Measurements from ENCODE around the gene HOXA3. TPM values are rescaled to one million over a fixed set of nuclear protein-coding genes. Genes with fewer than 3 reads are reported as not detected.

Gene HOXA3
- total RNA-seq, 3 donors from 2014 or later (not counting 1 experiment from before 2014, with no cell fraction given), result 0.32 to 0.78 (median 0.35) TPM

- TF ChIP-seq, protein P1, sequence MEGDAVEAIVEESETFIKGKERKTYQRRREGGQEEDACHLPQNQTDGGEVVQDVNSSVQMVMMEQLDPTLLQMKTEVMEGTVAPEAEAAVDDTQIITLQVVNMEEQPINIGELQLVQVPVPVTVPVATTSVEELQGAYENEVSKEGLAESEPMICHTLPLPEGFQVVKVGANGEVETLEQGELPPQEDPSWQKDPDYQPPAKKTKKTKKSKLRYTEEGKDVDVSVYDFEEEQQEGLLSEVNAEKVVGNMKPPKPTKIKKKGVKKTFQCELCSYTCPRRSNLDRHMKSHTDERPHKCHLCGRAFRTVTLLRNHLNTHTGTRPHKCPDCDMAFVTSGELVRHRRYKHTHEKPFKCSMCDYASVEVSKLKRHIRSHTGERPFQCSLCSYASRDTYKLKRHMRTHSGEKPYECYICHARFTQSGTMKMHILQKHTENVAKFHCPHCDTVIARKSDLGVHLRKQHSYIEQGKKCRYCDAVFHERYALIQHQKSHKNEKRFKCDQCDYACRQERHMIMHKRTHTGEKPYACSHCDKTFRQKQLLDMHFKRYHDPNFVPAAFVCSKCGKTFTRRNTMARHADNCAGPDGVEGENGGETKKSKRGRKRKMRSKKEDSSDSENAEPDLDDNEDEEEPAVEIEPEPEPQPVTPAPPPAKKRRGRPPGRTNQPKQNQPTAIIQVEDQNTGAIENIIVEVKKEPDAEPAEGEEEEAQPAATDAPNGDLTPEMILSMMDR (IDR thresholded peaks at IDR 0.05), result no peak
- Histone ChIP-seq H3K4me1 (ENCODE audit: control insufficient read depth, insufficient read depth, low read length) (peaks cover 44% of the 10 kb centered on the region), H3K27me3 (ENCODE audit: control insufficient read depth, insufficient read depth, low read length) (peaks cover 83% of the 10 kb centered on the region), H3K36me3 (ENCODE audit: control insufficient read depth, insufficient read depth, low read length) (no peaks in the 10 kb centered on the region), H3K4me3 (ENCODE audit: low read length) (no peak overlapping the region), H3K27ac (ENCODE audit: low read length) (no peak overlapping the region), H3K9me3 (ENCODE audit: control insufficient read depth, insufficient read depth, low read length) (no peaks in the 10 kb centered on the region)
- WGBS (ENCODE audit: insufficient coverage), result 20% methylated on average over 17 of the region's 18 CpGs
- DNase-seq (no peak), ATAC-seq (no peak)
- intact Hi-C loops (cut with micrococcal nuclease), result loop anchor here (5.0 kb wide), 2 partner anchors 880 to 900 kb away; no protein-coding TSS in a partner anchor
- Mint-ChIP-seq H3K27me3 (ENCODE audit: low read depth in 2 of 2) (peaks cover 72 to 79% of the 10 kb centered on the region in 2 donors), H3K4me3 (peak overlapping the region; percentile 26), H3K36me3 (no peaks in the 10 kb centered on the region), H3K9me3 (no peaks in the 10 kb centered on the region), H3K27ac (peak overlapping the region in 1 of 2 donors; percentile 34), H3K4me1 (peaks cover 24 to 38% of the 10 kb centered on the region in 2 donors)
Observed at GRCh38 chr7:27197137-27198042, 45.0 kb upstream of the HOXA3 start.

- intact Hi-C loops (cut with micrococcal nuclease), result loop anchor here (1.0 to 5.0 kb wide), 5 partner anchors 380 to 901 kb away; no protein-coding TSS in a partner anchor
- H3K4me3 Mint-ChIP-seq, result peak overlapping the region; percentile 26
- no peak overlapping the region for H3K4me3 ChIP-seq (ENCODE audit: low read length)
- peaks cover 41% of the 10 kb centered on the region for H3K4me1 ChIP-seq (ENCODE audit: control insufficient read depth, insufficient read depth, low read length)
- ATAC-seq (peak in 2 of 3 donors; percentile 36 to 38), DNase-seq (peak; percentile 73 to 89)
- H3K36me3 ChIP-seq (ENCODE audit: control insufficient read depth, insufficient read depth, low read length), result no peaks in the 10 kb centered on the region
- WGBS (ENCODE audit: insufficient coverage), result 1% methylated on average over 6 of the region's 6 CpGs
- no peaks in the 10 kb centered on the region for H3K36me3 Mint-ChIP-seq
- peaks cover 28 to 32% of the 10 kb centered on the region in 2 donors for H3K4me1 Mint-ChIP-seq
- H3K9me3 ChIP-seq (ENCODE audit: control insufficient read depth, insufficient read depth, low read length), result no peaks in the 10 kb centered on the region
- H3K27me3 ChIP-seq (ENCODE audit: control insufficient read depth, insufficient read depth, low read length), result peaks cover 85% of the 10 kb centered on the region
- no peak overlapping the region for H3K27ac Mint-ChIP-seq
- TF ChIP-seq, protein P1 (IDR thresholded peaks at IDR 0.05), result peak; percentile 92
- H3K9me3 Mint-ChIP-seq, result no peaks in the 10 kb centered on the region
- no peak overlapping the region for H3K27ac ChIP-seq (ENCODE audit: low read length)
- H3K27me3 Mint-ChIP-seq (ENCODE audit: low read depth in 2 of 2), result peaks cover 71 to 79% of the 10 kb centered on the region in 2 donors
Observed at GRCh38 chr7:27196287-27196767, 43.9 kb upstream of the HOXA3 start.

- Histone ChIP-seq H3K4me1 (ENCODE audit: control insufficient read depth, insufficient read depth, low read length) (peaks cover 28% of the 10 kb centered on the region), H3K27me3 (ENCODE audit: control insufficient read depth, insufficient read depth, low read length) (peaks cover 87% of the 10 kb centered on the region), H3K27ac (ENCODE audit: low read length) (no peak overlapping the region), H3K36me3 (ENCODE audit: control insufficient read depth, insufficient read depth, low read length) (no peaks in the 10 kb centered on the region), H3K9me3 (ENCODE audit: control insufficient read depth, insufficient read depth, low read length) (no peaks in the 10 kb centered on the region), H3K4me3 (ENCODE audit: low read length) (no peak overlapping the region)
- H3K4me3 Mint-ChIP-seq, result no peak overlapping the region
- H3K9me3 Mint-ChIP-seq, result no peaks in the 10 kb centered on the region
- intact Hi-C loops (cut with micrococcal nuclease), result loop anchor here (5.0 kb wide), 2 partner anchors 882 to 902 kb away; no protein-coding TSS in a partner anchor
- TF ChIP-seq, protein P1 (IDR thresholded peaks at IDR 0.05), result no peak
- DNase-seq (no peak), ATAC-seq (no peak)
- WGBS (ENCODE audit: insufficient coverage), result 35% methylated on average over 8 of the region's 9 CpGs
- no peak overlapping the region for H3K27ac Mint-ChIP-seq
- H3K27me3 Mint-ChIP-seq (ENCODE audit: low read depth in 2 of 2), result peaks cover 71 to 84% of the 10 kb centered on the region in 2 donors
- H3K4me1 Mint-ChIP-seq, result peaks cover 22 to 24% of the 10 kb centered on the region in 2 donors
- H3K36me3 Mint-ChIP-seq, result no peaks in the 10 kb centered on the region
Observed at GRCh38 chr7:27194686-27195379, 42.5 kb upstream of the HOXA3 start.
